HL-60 (cell line): ENCODE data around the gene BAIAP2.

Experiments
- CTCF ChIP-seq: IDR thresholded peaks from one replicate; pipeline ENCODE4 v1.5.1; 2011; ENCODE audit warnings: low read length, control low read depth, inconsistent platforms; ENCODE audit not compliant: insufficient read depth
- GABPA ChIP-seq: IDR thresholded peaks from 2 replicates; pipeline ENCODE4 v1.6.1; 2012; ENCODE audit warnings: low read depth
- POLR2AphosphoS5 ChIP-seq: IDR thresholded peaks from 2 replicates; pipeline ENCODE4 v1.6.1; 2012; ENCODE audit warnings: low read depth
- SPI1 ChIP-seq: IDR thresholded peaks from 2 replicates; pipeline ENCODE4 v1.6.1; 2012; ENCODE audit warnings: low read depth, mild to moderate bottlenecking, borderline replicate concordance
- TF ChIP-seq, protein P1 (sequence below): IDR thresholded peaks from 2 replicates; pipeline ENCODE4 v1.6.1; 2012; ENCODE audit warnings: low read depth; ENCODE audit not compliant: insufficient replicate concordance

- TF ChIP-seq CTCF (no peak), POLR2AphosphoS5 (no peak), SPI1 (no peak), GABPA (no peak)
- TF ChIP-seq, protein P1, sequence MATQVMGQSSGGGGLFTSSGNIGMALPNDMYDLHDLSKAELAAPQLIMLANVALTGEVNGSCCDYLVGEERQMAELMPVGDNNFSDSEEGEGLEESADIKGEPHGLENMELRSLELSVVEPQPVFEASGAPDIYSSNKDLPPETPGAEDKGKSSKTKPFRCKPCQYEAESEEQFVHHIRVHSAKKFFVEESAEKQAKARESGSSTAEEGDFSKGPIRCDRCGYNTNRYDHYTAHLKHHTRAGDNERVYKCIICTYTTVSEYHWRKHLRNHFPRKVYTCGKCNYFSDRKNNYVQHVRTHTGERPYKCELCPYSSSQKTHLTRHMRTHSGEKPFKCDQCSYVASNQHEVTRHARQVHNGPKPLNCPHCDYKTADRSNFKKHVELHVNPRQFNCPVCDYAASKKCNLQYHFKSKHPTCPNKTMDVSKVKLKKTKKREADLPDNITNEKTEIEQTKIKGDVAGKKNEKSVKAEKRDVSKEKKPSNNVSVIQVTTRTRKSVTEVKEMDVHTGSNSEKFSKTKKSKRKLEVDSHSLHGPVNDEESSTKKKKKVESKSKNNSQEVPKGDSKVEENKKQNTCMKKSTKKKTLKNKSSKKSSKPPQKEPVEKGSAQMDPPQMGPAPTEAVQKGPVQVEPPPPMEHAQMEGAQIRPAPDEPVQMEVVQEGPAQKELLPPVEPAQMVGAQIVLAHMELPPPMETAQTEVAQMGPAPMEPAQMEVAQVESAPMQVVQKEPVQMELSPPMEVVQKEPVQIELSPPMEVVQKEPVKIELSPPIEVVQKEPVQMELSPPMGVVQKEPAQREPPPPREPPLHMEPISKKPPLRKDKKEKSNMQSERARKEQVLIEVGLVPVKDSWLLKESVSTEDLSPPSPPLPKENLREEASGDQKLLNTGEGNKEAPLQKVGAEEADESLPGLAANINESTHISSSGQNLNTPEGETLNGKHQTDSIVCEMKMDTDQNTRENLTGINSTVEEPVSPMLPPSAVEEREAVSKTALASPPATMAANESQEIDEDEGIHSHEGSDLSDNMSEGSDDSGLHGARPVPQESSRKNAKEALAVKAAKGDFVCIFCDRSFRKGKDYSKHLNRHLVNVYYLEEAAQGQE: no peak
Observed at GRCh38 chr17:81115749-81116464, 81.0 kb downstream of the BAIAP2 start.
